Superior temporal gyrus (tissue), 1 donor: ENCODE data around the gene PARP4.
"Not testable (repeated sequence)": the region's sequence is repeated elsewhere in the genome, so short reads cannot be mapped to it uniquely, and the experiment has no call there.

ENCODE experiments used
- DNase-seq: peaks from one replicate; pipeline ENCODE4 v3.0.0-alpha.2; 2016; ENCODE audit errors: extremely low spot score

PARP4 gene

DNA sequence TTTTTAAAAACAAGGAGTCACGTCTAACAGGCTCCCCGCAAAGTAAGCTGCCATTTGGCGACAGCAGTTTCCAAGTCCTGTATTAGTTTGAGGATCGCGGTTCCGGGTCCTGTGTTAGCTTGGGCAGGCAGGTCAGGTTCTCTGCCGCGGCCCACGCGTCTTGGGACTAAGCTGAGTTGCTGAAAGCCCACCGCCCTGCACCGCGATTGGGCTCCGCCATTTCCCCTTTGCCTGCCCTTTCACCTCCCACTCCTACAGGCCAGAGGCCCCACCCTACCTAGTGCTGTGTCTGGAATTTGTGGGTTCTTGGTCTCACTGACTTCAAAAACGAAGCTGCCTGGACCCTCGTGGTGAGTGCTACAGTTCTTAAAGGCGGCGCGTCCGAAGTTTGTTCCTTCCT lies 6.8 kb downstream of the PARP4 start:
- DNase-seq: no peak

DNA sequence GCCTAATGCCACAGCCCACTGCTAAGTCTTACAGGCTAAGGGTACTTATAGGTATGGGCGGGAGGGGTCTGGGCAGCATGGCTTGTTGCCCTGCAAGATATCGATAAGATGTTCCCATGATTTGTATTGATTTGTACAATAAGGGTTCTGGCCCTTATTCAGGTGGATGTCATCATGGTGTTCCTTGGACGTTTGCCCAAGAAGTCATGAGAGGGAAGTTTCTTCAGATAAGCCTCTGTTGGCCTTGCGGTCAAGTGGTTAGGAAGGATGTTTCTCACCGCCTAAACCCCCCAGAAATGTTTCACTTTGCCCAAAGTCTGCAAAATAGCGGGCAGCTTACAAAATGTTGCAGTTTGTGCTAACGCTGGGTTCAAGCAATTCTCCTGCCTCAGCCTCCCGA lies 7.3 kb downstream of the PARP4 start:
- DNase-seq: no peak

DNA sequence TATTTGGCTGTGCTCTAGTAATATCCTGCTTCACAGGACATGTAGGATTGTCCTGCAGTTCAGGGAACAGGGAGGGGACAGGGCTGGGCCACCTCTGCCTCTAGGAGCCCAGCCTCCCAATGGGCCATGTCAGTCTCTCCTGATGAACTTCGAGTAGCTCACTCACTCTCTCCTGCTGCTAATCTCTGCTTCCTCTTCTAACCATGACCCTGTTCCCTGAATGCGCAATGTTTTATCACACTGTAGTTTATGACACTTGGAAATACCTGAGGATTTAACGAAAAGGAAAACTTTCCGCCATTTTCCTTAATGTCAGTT lies 9.2 kb downstream of the PARP4 start:
- DNase-seq: no peak

DNA sequence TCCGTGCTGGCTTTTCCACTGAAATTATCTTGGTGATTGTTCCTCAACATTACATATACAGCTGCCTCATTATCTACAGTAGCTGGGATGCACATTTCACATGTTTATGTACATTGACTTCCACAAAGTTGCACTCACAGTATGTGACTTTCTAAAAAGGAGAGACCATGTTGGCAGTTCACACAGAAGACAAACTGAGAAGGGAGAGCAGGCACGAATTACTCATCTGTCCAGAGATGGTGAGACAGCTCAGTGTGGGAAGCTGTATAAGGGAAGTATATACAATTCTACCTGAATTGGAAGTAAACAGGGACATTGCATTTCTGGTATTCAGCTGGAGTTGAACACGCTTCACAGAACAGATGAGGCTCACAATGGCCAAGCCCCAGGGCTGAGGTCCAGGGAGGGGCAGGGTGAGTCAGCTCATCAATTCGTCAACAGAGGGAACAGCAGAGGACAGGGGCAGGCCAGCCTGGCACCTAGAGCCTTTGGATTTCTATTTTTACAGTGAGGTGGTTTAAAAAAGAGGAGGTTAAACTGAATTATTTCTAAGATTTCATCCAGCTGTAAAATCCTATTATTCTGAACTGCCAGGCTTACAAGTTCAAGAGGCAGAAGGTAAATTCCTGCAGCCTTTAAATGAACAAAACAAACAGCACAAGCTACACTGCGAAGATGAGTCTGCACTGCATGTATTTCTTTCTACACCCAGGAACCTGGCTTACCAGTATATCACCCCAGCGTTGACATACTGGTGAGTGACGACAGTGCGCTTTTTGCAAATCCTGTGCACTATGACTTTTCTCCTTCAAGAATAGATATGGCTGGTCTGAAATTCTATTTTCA lies 9.8 kb downstream of the PARP4 start:
- no peak for DNase-seq

DNA sequence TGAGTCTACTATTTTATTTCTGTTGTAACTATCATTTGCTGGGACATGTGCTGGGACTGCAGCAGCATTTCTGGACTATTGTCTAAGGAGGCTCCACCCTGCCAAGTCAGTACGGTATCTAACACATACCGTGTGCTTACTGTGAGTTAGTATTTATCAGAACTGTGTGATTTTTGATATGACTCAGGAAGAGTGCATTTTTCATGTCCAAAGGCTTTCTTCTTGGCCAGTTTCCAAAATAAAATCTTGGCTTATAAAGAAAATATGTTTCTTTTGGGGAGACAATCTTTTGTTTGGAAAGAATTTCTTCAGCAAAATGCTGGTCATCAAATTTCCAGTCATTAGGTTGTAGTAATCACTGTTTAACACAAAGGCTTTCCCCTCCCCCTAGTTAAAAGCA lies 11.6 kb downstream of the PARP4 start:
- DNase-seq: no peak

DNA sequence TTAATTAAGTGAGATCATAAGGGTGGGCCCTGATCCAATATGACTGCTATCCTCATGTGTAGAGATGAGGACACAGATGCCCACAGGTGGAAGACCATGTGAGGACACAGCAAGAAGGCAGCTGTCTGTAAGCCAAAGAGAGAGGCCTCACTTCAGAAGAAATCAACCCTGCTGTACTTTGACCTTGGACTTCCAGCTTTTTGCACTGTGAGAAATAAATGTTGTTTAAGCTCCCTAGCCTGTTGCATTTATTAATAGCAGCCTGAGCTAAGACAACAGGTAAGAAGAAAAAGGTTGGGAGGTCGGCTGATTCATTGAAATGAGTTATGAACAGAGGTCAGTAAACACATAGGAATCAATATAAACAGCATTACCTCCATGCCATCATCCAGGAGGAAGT lies 14.8 kb downstream of the PARP4 start:
- no peak for DNase-seq

DNA sequence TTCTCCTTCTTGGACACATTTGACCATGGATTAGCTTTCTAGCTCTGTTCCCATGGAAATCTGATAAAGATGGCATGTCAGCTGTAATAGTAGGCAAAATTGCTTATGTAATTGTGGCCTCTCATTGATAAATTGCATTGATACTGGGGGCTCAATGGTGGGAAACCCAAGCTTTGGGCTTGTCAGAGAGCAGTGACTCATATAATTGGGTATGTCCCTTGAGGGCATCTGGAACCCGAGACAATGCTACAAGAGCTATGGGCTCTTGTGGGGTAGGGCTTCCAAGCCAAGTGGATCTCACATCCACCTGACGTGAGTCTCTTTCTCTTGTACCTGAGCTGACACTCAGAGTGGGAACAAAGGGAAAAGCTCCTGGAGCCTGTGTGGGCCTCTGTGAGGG lies 16.3 kb downstream of the PARP4 start:
- not testable (repeated sequence) for DNase-seq

DNA sequence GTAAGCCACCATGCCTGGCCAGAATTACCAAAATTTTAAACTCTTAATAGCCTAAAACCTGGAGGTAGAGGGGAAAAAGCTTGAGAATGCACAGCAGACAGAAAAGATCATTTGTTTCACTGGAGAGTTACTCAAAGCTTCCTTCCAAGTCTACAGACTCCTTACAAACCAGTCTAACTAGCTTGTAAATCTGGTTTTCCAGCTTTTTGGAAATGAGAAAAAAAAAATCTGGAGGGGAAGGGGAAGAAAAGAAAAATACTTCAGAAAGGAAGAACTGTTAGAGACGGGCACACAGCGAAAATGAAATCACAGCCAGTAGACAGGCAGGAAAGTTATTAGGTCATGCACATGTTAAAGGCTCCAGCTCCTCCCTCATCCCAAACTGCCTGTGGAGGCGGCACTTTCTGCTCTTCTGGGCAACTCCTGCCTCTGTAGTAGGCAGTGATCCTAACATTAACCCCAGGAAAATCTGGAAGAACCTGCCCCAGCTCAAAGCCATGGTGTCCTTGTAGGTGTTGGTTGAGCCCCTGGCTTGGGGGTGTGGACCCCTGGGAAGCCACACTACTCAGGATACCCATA lies 17.3 kb downstream of the PARP4 start:
- no peak for DNase-seq

DNA sequence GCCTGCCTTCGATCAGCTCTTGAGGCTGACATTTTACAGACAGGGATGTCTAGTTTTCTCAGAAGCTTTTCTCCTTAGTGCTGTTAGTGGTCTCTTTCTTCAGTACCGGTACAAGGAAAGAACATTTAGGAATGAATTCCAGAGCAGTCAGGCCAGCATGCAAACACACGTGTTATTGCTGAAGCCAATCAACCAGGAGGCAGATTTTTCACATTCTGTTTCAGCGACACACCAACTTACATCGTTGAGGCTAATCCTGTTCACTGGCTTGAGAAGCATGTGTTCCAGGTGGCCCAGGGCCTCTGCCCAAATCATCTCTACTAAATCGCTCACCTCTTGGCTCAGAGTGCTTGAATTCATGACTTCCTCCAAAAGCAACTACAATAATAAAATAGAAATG lies 19.2 kb downstream of the PARP4 start:
- no peak for DNase-seq

DNA sequence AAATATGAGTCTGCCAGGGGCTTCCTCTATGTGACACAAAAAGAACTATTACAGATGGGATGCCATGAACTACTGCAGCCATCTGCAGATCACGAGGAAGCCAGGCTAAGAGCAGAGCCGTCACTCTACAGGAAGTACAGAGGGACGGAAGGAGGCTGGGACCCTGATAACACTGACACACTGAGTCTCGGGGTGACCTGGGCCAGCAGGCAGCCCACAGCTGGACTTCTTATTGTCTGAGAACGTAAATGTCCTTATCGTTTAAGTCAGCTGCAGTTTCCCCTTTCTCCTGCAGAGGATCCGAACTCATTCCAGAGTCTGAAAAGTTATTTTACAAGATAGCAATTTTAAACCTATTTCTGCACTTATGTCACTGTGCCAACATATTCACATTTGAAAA lies 20.7 kb downstream of the PARP4 start:
- no peak for DNase-seq

DNA sequence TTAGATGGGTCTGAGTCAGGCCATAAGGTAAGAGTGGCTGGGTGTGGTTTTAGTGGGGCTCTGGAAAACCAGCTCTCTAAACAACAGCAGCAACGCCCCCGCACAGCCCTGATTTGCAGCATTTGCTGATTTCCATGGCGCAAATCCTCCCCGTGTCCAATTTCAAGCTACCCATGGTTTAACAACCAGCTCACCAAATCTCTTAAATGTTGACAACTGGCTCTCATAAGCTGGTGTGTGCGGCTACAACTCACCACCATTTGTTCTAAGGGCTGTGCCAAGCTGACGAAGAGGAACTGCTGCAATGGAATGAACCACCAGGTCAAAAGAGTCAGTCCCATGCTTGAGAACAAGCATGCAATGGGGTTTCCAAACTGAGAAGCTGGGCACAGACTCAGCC lies 22.9 kb downstream of the PARP4 start:
- no peak for DNase-seq

DNA sequence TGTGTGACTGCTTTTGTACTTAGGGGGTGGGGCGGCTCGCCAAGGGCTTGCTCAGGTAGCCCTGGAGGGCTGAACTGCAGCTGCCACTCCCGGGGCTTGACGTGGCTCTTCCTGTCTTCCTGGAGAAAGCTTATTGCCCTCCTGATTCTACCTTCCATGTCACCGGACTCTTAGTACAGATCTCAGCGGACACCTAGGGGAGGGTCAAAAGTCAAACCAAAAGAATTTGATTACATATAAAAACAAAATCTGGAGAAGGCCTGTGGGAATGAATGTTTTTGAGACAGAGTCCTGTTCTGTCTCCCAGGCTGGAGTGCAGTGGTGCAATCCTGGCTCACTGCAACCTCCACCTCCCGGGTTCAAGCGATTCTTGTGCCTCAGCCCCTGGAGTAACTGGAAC lies 24.5 kb downstream of the PARP4 start:
- not testable (repeated sequence) for DNase-seq

DNA sequence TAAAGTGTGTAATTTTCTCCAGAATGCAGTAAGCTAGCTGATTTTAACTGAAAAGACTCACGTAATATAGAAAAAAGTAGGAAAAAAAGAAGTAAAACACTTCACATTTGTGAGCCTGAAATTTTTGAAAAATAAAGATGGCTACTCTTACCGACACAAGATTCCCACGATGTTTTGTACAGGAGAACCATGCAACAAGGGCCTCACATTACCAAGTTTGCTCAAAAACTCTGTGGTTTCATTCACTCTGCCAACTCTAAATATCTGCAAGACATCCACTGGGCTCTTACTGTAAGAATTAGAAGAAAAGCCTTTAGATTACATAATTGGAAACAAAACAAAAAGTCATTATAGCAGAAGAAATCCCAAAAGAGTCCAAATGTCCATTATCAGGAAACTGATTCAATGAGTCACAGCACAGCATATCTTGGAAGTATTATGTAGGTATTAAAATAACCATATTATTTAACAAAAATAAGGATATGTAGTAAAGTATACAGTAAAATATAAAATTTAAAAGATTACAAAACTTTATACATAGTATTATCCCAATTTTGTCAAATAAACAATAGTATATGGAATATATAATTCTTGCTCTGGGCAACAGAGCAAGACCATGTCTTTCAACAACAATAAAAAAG lies 26.4 kb downstream of the PARP4 start:
- not testable (repeated sequence) for DNase-seq

DNA sequence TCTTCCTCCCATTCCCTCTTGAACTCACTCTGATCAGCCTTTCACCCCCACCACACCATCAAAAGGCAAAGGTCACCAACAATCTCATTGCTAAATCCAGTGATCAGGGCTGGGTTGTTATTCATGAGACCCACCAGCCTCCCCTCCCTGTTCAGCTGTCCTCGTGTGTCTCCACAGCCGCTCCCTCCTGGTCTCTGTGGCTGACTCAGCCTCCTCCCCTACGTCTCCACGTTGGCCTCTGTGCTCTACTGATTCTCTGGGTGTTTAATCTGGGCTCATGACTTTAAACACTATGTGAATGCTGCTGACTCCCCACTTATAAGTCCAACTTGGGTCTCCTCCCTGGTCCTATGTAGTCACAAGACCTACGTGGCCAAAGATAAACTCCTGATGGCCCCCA lies 38.9 kb downstream of the PARP4 start:
- no peak for DNase-seq

DNA sequence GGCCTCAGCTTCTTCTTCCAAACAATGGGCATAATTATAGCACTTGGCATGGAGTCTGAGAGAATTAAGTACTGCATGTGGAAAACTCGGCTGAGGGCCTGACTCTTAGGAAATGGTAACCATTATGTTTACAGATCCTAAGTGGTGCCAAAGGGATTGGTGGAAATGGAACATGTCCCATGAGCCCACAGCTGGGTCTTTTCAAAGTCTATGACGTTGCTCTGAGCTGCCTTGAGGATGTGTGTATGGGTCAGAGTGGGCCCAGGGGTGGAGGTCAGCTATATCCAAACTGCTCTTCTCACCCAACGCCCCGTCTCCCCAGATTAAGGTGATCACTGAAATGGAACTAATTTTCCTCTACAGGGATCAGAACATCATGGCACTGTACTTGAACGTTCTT lies 40.4 kb downstream of the PARP4 start:
- DNase-seq: not testable (repeated sequence)

DNA sequence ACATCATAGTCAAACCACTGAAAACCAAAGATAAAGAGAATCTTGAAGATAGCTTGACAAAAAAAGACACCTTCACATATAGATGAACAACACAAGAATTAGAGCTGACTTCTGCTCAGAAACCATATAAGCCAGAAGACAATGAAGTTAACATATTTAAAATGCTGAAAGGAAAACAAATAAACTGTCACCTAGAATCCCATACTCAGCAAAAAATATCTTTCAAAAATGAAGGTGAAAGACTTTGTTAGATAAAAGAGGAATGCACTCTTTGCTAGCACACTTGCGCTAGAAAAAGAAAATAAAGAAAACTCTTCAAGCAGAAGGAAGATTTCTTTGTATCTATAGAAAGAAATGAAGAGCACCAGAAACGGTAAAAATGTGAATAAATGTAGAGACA lies 49.5 kb downstream of the PARP4 start:
- no peak for DNase-seq

DNA sequence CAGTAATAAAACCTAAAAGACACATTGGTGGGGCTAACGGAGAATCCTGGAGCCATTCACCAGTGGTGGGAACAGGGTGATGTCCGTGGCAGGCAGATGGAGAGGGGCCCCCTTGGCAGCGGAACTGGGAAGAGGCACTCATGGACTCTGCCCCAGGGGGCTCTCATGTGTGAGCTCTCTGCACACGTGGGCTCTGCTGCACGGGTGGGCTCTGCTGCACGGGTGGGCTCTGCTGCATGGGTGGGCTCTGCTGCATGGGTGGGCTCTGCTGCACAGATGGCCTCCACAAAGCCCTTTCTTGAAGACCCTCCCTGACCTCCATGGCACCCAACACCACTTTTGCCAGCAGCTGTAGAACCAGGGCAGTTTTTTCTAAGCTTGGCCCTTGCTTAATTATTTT lies 52.3 kb downstream of the PARP4 start:
- no peak for DNase-seq

DNA sequence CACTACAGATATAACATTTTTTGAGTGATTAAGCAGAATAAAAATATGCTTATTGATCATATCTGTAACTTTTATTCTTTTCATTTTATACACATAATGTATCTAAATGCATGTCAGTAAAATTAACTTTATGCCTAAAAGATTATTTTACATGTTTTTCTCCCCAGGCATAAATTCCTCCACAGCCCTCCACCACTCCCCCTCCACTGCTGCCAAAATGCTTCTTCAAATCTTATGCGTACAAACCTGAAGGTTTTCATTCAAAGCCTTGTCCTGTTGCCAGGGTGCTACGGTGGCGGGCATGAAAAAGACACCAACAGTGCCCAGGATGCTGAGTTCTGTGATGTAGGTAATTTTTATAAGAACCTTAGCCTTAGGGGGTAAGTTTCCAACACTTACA lies 52.9 kb downstream of the PARP4 start:
- no peak for DNase-seq

DNA sequence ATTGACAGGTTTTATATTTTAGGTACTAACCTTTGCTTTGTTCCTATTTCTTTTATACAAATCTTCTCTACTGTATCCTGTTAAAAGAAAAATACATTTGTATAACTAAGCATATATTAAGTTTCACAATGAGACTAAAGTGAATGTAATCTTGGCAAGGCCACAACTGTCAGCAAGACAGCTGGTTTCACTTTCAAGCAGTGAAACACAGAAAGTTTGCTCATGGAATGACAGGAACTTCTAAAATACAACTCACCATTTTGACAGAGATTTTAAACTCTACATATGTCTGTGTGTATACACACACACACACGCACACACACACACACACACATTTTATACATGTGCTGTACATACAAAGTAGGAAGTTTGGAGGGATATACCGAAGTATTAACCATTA lies 53.3 kb downstream of the PARP4 start:
- DNase-seq: no peak

DNA sequence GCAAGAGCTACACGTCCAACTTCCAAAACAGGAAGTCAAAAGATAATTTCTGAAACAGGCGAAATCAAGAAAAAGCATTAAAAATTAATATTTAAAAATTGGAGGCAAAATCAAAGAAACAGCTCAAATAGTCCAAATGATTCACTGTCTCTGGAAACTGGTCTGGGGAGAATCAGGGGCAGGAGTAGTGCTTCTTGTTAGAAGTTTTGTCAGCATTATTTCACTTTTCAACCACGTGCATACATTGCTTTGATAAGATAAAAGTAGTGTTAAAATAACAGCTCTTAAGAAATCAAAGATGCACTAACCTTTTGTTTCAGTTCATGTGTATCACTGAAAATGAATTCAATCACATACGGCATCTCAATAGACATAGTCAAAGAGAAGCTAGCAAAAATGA lies 53.8 kb downstream of the PARP4 start:
- no peak for DNase-seq

DNA sequence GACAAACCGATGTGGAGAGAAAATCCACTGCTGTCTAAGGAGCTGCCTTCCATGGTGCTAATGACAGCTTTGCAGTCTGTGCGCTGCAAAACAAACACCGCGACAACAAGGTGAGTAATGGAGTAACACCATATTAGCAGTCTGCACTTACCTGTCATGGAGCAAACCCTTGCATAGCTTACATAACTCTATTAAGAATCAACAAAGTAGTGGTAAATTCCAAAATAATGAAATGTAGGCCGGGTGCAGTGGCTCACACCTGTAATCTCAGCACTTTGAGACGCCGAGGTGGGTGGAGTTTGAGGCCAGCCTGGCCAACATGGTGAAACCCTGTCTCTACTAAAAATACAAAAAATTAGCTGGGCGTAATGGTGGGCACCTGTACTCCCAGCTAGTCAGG lies 56.2 kb downstream of the PARP4 start:
- DNase-seq: no peak

DNA sequence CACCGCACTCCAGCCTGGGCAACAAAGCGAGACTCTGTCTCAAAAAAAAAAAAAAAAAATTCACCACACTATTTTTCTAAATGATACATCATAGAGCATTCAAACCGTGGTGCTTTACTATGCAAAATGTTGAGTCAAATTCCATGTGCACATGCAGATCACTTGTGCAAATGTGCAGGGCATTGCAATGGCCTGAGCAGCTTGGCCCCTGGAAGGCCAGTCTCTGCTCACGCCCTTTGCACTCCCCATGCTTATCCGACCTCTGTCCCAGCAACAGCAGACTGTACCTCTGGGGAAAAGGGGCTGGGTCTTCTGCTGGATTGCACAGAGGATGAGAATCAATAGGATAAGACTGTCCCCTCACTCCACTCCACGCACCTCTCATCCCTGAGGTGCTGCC lies 58.5 kb downstream of the PARP4 start:
- DNase-seq: no peak

DNA sequence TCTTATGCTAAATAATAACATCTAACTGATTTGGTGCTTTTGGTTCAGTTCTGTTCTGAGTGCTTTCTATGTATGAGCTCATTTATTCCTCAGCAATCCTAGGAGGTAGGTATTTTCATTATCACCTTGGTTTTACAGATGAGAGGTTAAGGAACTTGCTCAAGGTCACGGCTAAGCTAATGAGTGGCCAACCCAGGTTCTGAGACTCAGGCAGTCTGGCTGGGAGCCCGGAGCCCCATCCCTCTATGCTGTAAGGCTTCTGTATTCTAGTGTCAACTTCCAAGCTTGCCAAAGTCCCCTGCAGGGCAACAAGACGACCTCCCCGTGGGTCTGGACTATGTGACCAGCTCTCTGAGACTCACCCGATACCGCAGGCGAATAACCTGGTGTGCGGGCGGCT lies 60.5 kb downstream of the PARP4 start:
- DNase-seq: no peak
